Measurements from ENCODE around the gene RAD23B. TPM values are rescaled to one million over a fixed set of nuclear protein-coding genes. Genes with fewer than 3 reads are reported as not detected.
A peak's percentile ranks its signal among the peaks of the same experiment; 100 is the strongest.

The RAD23B gene
- total and polyA plus RNA-seq, 2 of the 13 experiments (the other 11 are each of a cell fraction or from before 2014, with no cell fraction given), result 133 to 156 TPM

DNA sequence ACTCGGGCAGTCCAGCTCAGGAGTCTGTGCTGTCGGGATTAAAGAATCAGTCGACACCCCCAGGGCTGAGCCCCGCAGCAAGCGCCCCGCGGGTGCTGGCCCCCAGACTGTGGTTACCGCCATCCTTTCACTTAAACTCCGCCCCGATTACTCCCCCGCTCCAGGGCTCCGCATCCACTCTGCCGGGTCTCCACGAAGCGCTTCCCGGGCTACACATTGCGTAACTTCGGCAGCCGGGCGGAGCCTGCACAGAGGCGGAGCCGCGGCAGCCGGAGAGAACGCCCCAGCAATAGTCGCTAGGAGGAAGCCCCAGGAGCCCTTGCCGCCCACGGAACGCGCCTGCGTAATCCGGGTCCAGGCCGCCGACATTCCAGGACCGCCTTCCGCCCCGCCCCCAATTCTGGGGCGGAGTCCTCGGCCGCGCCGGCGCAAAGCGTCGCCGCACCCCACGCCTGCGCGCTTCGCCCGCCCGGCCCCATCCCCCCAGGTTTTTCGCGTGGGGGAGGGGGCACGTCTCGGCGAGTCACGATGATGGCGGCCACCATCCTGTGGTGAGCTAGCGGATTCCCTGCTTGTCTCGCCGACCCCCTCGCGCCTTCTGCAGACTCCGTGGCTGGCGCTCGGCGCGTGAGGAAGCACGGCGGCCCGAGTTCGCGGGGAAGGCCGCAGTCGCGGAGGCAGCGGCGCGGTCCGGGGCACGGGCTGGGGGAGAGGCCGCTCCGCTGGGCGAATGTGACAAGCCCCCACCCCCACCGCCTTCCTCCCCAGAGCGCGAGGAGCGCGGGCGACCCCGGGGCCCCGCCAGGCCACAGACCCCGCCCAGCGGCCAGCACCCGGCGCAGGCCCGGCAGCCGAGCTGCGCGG lies at the start of gene RAD23B (continued):
- TF ChIP-seq BRCA1 (CRISPR knock-in tag; IDR thresholded peaks at IDR 0.05), result peak; percentile 16; the same call in 1 of the 2 replicates
- TF ChIP-seq MXD1 (CRISPR knock-in tag; IDR thresholded peaks at IDR 0.05), result no peak
- TF ChIP-seq ISX (CRISPR knock-in tag; conservative IDR thresholded peaks at IDR 0.05), result no peak; the same call in 1 of the 2 replicates
- TF ChIP-seq ZZZ3 (CRISPR knock-in tag; IDR thresholded peaks at IDR 0.05; ENCODE audit: borderline replicate concordance), result peak; percentile 34; the same call in 1 of the 2 replicates
- TF ChIP-seq KLF11 (CRISPR knock-in tag; IDR thresholded peaks at IDR 0.05), result no peak
- 0 out of 2 replicates have a peak, but pooled peaks have one; percentile 53 for TF ChIP-seq TOPORS (CRISPR knock-in tag; IDR thresholded peaks at IDR 0.05)
- peak; percentile 100 for TF ChIP-seq PRPF4 (IDR thresholded peaks at IDR 0.05; ENCODE audit: low read depth, low read length, poor library complexity, severe bottlenecking)
- peak; percentile 68; the same call in 1 of the 2 replicates for TF ChIP-seq ZBTB2 (CRISPR knock-in tag; IDR thresholded peaks at IDR 0.05; ENCODE audit: low read depth)
- peak; percentile 93 for TF ChIP-seq NAIF1 (CRISPR knock-in tag; IDR thresholded peaks at IDR 0.05; ENCODE audit: borderline replicate concordance)
- 0 out of 2 replicates have a peak, but pooled peaks have one; percentile 62 for TF ChIP-seq ZNF558 (CRISPR knock-in tag; IDR thresholded peaks at IDR 0.05; ENCODE audit: borderline replicate concordance)
- 0 out of 2 replicates have a peak, but pooled peaks have one; percentile 60 for TF ChIP-seq POLR2AphosphoS2 (IDR thresholded peaks at IDR 0.05; ENCODE audit: low read depth, low read length)
- TF ChIP-seq HOXD1 (CRISPR knock-in tag; IDR thresholded peaks at IDR 0.05), result 0 out of 2 replicates have a peak, but pooled peaks have one; percentile 49
- TF ChIP-seq ZBTB42 (CRISPR knock-in tag; IDR thresholded peaks at IDR 0.05), result no peak
- TF ChIP-seq CHD2 (IDR thresholded peaks at IDR 0.05; ENCODE audit: low read depth, low read length), result peak; percentile 84; the same call in 1 of the 2 replicates
- TF ChIP-seq ZNF720 (CRISPR knock-in tag; IDR thresholded peaks at IDR 0.05), result 0 out of 2 replicates have a peak, but pooled peaks have one; percentile 84
- TF ChIP-seq ZMAT5 (CRISPR knock-in tag; IDR thresholded peaks at IDR 0.05; ENCODE audit: borderline replicate concordance, low read depth), result no peak
- no peak for TF ChIP-seq CC2D1A (CRISPR knock-in tag; IDR thresholded peaks at IDR 0.05)
- TF ChIP-seq, protein P1, sequence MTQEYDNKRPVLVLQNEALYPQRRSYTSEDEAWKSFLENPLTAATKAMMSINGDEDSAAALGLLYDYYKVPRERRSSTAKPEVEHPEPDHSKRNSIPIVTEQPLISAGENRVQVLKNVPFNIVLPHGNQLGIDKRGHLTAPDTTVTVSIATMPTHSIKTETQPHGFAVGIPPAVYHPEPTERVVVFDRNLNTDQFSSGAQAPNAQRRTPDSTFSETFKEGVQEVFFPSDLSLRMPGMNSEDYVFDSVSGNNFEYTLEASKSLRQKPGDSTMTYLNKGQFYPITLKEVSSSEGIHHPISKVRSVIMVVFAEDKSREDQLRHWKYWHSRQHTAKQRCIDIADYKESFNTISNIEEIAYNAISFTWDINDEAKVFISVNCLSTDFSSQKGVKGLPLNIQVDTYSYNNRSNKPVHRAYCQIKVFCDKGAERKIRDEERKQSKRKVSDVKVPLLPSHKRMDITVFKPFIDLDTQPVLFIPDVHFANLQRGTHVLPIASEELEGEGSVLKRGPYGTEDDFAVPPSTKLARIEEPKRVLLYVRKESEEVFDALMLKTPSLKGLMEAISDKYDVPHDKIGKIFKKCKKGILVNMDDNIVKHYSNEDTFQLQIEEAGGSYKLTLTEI (CRISPR knock-in tag; conservative IDR thresholded peaks at IDR 0.05), result no peak
- TF ChIP-seq RARA (CRISPR knock-in tag; IDR thresholded peaks at IDR 0.05), result peak; percentile 37
- TF ChIP-seq, protein P2, sequence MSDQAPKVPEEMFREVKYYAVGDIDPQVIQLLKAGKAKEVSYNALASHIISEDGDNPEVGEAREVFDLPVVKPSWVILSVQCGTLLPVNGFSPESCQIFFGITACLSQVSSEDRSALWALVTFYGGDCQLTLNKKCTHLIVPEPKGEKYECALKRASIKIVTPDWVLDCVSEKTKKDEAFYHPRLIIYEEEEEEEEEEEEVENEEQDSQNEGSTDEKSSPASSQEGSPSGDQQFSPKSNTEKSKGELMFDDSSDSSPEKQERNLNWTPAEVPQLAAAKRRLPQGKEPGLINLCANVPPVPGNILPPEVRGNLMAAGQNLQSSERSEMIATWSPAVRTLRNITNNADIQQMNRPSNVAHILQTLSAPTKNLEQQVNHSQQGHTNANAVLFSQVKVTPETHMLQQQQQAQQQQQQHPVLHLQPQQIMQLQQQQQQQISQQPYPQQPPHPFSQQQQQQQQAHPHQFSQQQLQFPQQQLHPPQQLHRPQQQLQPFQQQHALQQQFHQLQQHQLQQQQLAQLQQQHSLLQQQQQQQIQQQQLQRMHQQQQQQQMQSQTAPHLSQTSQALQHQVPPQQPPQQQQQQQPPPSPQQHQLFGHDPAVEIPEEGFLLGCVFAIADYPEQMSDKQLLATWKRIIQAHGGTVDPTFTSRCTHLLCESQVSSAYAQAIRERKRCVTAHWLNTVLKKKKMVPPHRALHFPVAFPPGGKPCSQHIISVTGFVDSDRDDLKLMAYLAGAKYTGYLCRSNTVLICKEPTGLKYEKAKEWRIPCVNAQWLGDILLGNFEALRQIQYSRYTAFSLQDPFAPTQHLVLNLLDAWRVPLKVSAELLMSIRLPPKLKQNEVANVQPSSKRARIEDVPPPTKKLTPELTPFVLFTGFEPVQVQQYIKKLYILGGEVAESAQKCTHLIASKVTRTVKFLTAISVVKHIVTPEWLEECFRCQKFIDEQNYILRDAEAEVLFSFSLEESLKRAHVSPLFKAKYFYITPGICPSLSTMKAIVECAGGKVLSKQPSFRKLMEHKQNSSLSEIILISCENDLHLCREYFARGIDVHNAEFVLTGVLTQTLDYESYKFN (CRISPR knock-in tag; conservative IDR thresholded peaks at IDR 0.05), result peak; percentile 74

Data from HepG2 (cell line).